HG03039 (cell line): ENCODE measurements around the gene AGTR2.
"Not testable (repeated sequence)": the region's sequence is repeated elsewhere in the genome, so short reads cannot be mapped to it uniquely, and the experiment has no call there.

Source experiments
- ATAC-seq: cut with Tn5 transposase; IDR thresholded peaks from one replicate; pipeline ENCODE4 v1.9.1; 2021; ENCODE audit warnings: mild to moderate bottlenecking, moderate library complexity; ENCODE audit not compliant: unreplicated experiment

Gene AGTR2

GRCh38 chrX:116170511-116170910 is at the start of gene AGTR2:
AGTR2 (plus strand) TSS chrX:116170744; CDS start chrX:116172281, 1,537 bp downstream.
- no peak for ATAC-seq

GRCh38 chrX:116135277-116135676 is 35.3 kb upstream of the AGTR2 start:
- ATAC-seq = no peak

- not testable (repeated sequence) for ATAC-seq
Measured at GRCh38 chrX:116141270-116141669, 29.3 kb upstream of the AGTR2 start.

- no peak for ATAC-seq
Measured at GRCh38 chrX:116142976-116143375, 27.6 kb upstream of the AGTR2 start.

GRCh38 chrX:116172976-116173375 is 2.4 kb downstream of the AGTR2 start:
- ATAC-seq = no peak

- ATAC-seq = no peak
Measured at GRCh38 chrX:116181300-116181699, 10.8 kb downstream of the AGTR2 start.

GRCh38 chrX:116185163-116185562 is 14.6 kb downstream of the AGTR2 start:
- no peak for ATAC-seq

- ATAC-seq = no peak
Measured at GRCh38 chrX:116194649-116195048, 24.1 kb downstream of the AGTR2 start.

- ATAC-seq = no peak
Measured at GRCh38 chrX:116198235-116198634, 27.7 kb downstream of the AGTR2 start.

GRCh38 chrX:116198810-116199209 is 28.3 kb downstream of the AGTR2 start:
- ATAC-seq = no peak

GRCh38 chrX:116204932-116205331 is 34.4 kb downstream of the AGTR2 start:
- ATAC-seq = no peak

GRCh38 chrX:116213262-116213661 is 42.7 kb downstream of the AGTR2 start:
- no peak for ATAC-seq

GRCh38 chrX:116217080-116217479 is 46.5 kb downstream of the AGTR2 start:
- ATAC-seq = not testable (repeated sequence)
